ENCODE results near the gene FOXO6. TPM values are rescaled to one million over a fixed set of nuclear protein-coding genes. Genes with fewer than 3 reads are reported as not detected.

Gene FOXO6
- total RNA-seq, 5 donors from 2014 or later (not counting 1 experiment from before 2014, with no cell fraction given): 0.13 to 0.70 (median 0.63) TPM; not detected in 2

DNA sequence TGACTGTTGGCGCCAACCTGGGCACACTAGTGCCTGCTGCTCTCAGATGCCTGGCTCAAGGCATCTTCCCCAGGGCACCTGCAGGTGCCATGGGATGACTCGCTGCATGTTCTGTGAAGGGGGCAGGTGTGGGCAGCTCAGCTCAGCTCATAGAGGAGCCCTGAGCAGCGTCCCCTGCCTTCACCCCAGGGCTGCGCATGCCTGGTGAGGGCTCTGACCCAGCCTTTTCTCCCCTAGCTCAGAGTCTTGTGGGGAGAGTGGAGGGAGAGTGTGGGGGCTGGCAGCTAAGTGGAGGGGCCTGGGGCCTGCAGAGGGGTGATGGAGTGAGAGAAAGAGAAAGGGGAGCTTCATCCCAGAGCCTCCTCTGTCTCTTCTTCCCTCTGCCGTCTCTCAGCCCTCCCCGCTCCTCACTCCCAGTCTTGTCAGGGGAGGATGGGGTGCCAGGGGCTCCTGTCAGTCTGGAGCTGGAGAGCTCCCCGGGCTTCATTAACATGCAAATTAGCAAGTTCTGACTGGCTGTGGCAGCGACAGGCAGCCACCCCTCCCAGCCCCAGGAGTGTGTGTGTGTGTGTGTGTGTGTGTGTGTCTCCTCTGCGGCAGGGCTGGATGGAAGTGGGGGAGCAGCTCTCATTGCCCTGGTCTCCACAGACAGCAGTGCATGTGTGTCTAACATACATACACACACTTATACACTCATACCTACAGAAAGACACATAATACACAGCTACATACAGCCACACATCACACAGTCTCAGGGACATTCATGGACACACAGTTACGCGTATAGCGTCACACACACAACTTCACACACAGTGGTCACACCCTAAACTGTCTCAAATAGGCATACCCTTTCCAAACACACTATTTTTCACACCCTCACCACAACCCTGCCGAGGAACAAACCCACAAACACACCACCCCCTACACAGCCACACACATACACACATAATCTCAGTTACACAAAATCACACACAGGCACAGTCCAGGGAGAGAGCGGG is 34.0 kb downstream of the FOXO6 start:
- Histone ChIP-seq H3K4me1 (ENCODE audit: control insufficient read depth in 1 of 2, extremely low read depth in 1 of 2, insufficient read depth in 2 of 2, low read length in 2 of 2) (peaks cover 0 to 3% of the 10 kb centered on the region in 2 experiments), H3K9me3 (no peaks in the 10 kb centered on the region), H3K36me3 (ENCODE audit: control insufficient read depth in 2 of 2, extremely low read depth in 1 of 2, insufficient read depth in 1 of 2, low read length in 1 of 2) (no peaks in the 10 kb centered on the region), H3K27ac (ENCODE audit: low read length) (no peak overlapping the region), H3K27me3 (replicated peaks in 1 of 2; ENCODE audit: control insufficient read depth in 2 of 2, extremely low read depth in 1 of 2, insufficient read depth in 2 of 2, low read length in 1 of 2) (peaks cover 0 to 57% of the 10 kb centered on the region in 2 experiments), H3K4me3 (ENCODE audit: control insufficient read depth in 1 of 2, extremely low read depth in 1 of 2, low read length in 1 of 2) (no peak overlapping the region)
- H3K4me1 Mint-ChIP-seq: peaks cover 0 to 5% (median 0%) of the 10 kb centered on the region in 3 donors
- no peak for ATAC-seq (replicated peaks in 1 of 4)
- no peak for DNase-seq
- no peak overlapping the region for H3K4me3 Mint-ChIP-seq
- CTCF ChIA-PET: no interaction called here
- 50% methylated on average over 8 of the region's 14 CpGs for WGBS (ENCODE audit: insufficient coverage)
- H3K36me3 Mint-ChIP-seq: no peaks in the 10 kb centered on the region
- POLR2A ChIA-PET: no interaction called here
- peaks cover 0 to 3% (median 0%) of the 10 kb centered on the region in 3 donors for H3K9me3 Mint-ChIP-seq
- H3K27ac Mint-ChIP-seq: no peak overlapping the region
- peaks cover 23 to 35% of the 10 kb centered on the region in 2 donors for H3K27me3 Mint-ChIP-seq

DNA sequence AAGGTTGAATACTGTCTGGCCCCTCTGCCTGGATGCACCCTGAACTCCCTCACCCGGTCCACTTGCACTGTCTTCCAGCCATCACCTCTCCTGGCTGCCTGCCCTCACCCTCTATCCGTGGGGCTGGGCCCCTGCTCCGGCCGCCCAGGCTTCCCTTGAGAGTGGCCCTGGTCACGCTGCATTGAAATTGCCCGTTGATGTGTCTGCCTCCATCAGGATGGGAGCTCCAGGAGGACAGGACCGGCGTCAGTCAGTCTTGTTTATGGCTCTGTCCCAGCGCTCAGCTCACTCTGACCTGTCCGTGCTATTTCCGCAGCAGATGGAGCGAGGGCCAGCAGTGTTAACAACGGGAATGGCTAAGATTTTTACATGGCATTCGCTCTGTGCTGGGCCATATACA is 34.9 kb downstream of the FOXO6 start:
- H3K9me3 Mint-ChIP-seq: peaks cover 0 to 4% (median 0%) of the 10 kb centered on the region in 3 donors
- Histone ChIP-seq H3K36me3 (ENCODE audit: control insufficient read depth in 2 of 2, extremely low read depth in 1 of 2, insufficient read depth in 1 of 2, low read length in 1 of 2) (no peaks in the 10 kb centered on the region), H3K27ac (ENCODE audit: low read length) (no peak overlapping the region), H3K9me3 (no peaks in the 10 kb centered on the region), H3K27me3 (replicated peaks in 1 of 2; ENCODE audit: control insufficient read depth in 2 of 2, extremely low read depth in 1 of 2, insufficient read depth in 2 of 2, low read length in 1 of 2) (peaks cover 0 to 55% of the 10 kb centered on the region in 2 experiments), H3K4me1 (ENCODE audit: control insufficient read depth in 1 of 2, extremely low read depth in 1 of 2, insufficient read depth in 2 of 2, low read length in 2 of 2) (peaks cover 0 to 3% of the 10 kb centered on the region in 2 experiments), H3K4me3 (ENCODE audit: control insufficient read depth in 1 of 2, extremely low read depth in 1 of 2, low read length in 1 of 2) (no peak overlapping the region)
- peaks cover 23 to 38% of the 10 kb centered on the region in 2 donors for H3K27me3 Mint-ChIP-seq
- peaks cover 0 to 5% (median 0%) of the 10 kb centered on the region in 3 donors for H3K4me1 Mint-ChIP-seq
- DNase-seq: no peak
- CTCF ChIA-PET: no interaction called here
- H3K4me3 Mint-ChIP-seq: no peak overlapping the region
- H3K36me3 Mint-ChIP-seq: no peaks in the 10 kb centered on the region
- POLR2A ChIA-PET: no interaction called here
- 65% methylated on average over 11 of the region's 14 CpGs for WGBS (ENCODE audit: insufficient coverage)
- no peak overlapping the region for H3K27ac Mint-ChIP-seq
- no peak for ATAC-seq (replicated peaks in 1 of 4)

DNA sequence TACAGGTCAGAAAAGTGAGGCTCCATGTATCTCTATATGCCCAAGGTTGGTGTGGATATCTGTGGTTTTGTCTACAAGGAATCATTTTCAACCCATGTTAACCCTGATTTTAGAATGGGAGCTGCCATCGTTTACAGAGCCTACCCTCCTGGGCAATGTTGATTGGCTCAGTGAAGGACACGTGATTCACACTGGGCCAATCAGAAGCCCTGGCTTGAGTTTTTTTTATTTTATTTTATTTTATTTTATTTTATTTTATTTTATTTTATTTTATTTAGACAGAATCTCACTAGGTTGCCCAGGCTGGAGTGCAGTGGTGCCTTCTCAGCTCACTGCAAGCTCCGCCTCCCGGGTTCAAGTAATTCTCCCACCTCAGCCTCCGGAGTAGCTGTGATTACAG is 35.8 kb downstream of the FOXO6 start:
- Histone ChIP-seq H3K4me1 (ENCODE audit: control insufficient read depth in 1 of 2, extremely low read depth in 1 of 2, insufficient read depth in 2 of 2, low read length in 2 of 2) (peaks cover 0 to 3% of the 10 kb centered on the region in 2 experiments), H3K4me3 (ENCODE audit: control insufficient read depth in 1 of 2, extremely low read depth in 1 of 2, low read length in 1 of 2) (no peak overlapping the region), H3K36me3 (ENCODE audit: control insufficient read depth in 2 of 2, extremely low read depth in 1 of 2, insufficient read depth in 1 of 2, low read length in 1 of 2) (no peaks in the 10 kb centered on the region), H3K27ac (ENCODE audit: low read length) (no peak overlapping the region), H3K9me3 (no peaks in the 10 kb centered on the region), H3K27me3 (replicated peaks in 1 of 2; ENCODE audit: control insufficient read depth in 2 of 2, extremely low read depth in 1 of 2, insufficient read depth in 2 of 2, low read length in 1 of 2) (peaks cover 0 to 46% of the 10 kb centered on the region in 2 experiments)
- Mint-ChIP-seq H3K36me3 (no peaks in the 10 kb centered on the region), H3K27me3 (peaks cover 30 to 42% of the 10 kb centered on the region in 2 donors), H3K9me3 (peaks cover 0 to 4% (median 0%) of the 10 kb centered on the region in 3 donors), H3K27ac (no peak overlapping the region), H3K4me3 (no peak overlapping the region), H3K4me1 (peaks cover 0 to 5% (median 0%) of the 10 kb centered on the region in 3 donors)
- POLR2A ChIA-PET: no interaction called here
- DNase-seq: no peak
- WGBS (ENCODE audit: insufficient coverage): no CpG with 5 or more reads among the region's 5 CpGs
- no peak for ATAC-seq (replicated peaks in 1 of 4)
- CTCF ChIA-PET: no interaction called here

DNA sequence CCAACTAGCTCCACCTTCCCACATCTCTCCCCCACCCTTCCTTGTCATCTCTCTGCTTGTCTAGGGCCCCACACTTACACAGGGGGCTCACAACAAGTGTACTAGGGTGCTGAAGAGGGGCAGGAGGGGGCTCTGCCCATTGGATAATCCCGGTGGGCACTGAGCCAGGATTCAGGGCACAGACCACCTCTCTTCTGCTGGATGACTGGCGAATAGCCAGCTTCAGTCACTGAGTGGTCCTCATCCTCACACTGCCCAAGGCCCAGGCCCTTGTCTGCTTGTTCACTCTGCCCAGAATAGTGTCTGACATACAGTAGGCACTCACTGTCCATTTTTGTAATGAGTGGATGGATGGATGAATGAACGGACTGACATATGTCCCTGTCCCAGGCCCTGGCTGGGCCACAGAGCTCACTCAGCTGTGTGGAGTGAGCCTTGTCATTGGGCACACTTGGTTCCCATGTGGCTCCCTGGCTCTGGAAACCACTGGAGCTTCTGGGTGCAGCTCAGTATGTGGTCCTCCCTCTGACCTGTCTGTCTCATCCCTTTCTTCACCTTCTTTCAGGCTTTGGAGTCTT is 36.6 kb downstream of the FOXO6 start:
- H3K4me3 Mint-ChIP-seq: no peak overlapping the region
- Histone ChIP-seq H3K4me1 (ENCODE audit: control insufficient read depth in 1 of 2, extremely low read depth in 1 of 2, insufficient read depth in 2 of 2, low read length in 2 of 2) (peaks cover 0 to 3% of the 10 kb centered on the region in 2 experiments), H3K9me3 (no peaks in the 10 kb centered on the region), H3K27me3 (replicated peaks in 1 of 2; ENCODE audit: control insufficient read depth in 2 of 2, extremely low read depth in 1 of 2, insufficient read depth in 2 of 2, low read length in 1 of 2) (peaks cover 0 to 48% of the 10 kb centered on the region in 2 experiments), H3K4me3 (ENCODE audit: control insufficient read depth in 1 of 2, extremely low read depth in 1 of 2, low read length in 1 of 2) (no peak overlapping the region), H3K27ac (ENCODE audit: low read length) (no peak overlapping the region), H3K36me3 (ENCODE audit: control insufficient read depth in 2 of 2, extremely low read depth in 1 of 2, insufficient read depth in 1 of 2, low read length in 1 of 2) (no peaks in the 10 kb centered on the region)
- ATAC-seq (replicated peaks in 1 of 4) (no peak), DNase-seq (no peak)
- no peak overlapping the region for H3K27ac Mint-ChIP-seq
- no peaks in the 10 kb centered on the region for H3K36me3 Mint-ChIP-seq
- H3K27me3 Mint-ChIP-seq: peaks cover 30 to 49% of the 10 kb centered on the region in 2 donors
- H3K4me1 Mint-ChIP-seq: peaks cover 0 to 5% (median 0%) of the 10 kb centered on the region in 3 donors
- CTCF ChIA-PET: no interaction called here
- WGBS (ENCODE audit: insufficient coverage): 80% methylated on average over 3 of the region's 3 CpGs
- POLR2A ChIA-PET: no interaction called here
- H3K9me3 Mint-ChIP-seq: peaks cover 0 to 4% (median 0%) of the 10 kb centered on the region in 3 donors

DNA sequence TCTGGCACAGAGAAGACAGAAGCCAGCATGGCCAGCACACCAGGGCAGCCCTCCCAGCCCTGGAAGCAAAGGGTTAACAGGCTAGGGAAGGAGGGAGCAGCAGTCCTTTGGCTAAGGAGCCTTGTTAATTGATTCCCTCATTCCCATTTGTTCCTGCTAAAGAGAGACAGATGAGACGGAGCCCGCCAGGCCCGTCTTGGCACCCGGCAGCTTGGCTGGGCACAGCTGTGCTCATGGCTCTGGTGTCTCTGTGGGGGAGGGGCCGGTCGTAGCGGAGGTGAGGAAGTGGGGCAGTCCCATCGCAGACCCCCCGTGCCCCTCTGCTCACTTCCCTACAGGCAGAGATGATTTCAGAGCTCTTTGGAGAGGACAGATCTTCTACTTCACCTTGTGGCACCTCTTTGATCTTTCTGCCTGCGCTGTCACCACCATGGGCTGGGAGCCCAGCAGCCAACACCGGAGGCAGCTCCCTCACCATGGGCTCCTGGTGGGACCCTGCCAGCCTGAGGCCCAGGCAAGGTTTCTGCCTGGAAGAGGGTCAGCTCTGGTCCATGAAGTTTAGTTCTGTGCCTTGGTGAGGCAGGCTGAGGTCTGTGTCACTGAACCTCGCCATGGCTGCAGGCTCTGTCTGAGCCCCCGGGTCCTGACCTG is 38.0 kb downstream of the FOXO6 start:
- H3K4me1 ChIP-seq (ENCODE audit: control insufficient read depth in 1 of 2, extremely low read depth in 1 of 2, insufficient read depth in 2 of 2, low read length in 2 of 2): peaks cover 0 to 5% of the 10 kb centered on the region in 2 experiments
- no peak for ATAC-seq (replicated peaks in 1 of 4)
- Mint-ChIP-seq H3K9me3 (peaks cover 0 to 4% (median 0%) of the 10 kb centered on the region in 3 donors), H3K27ac (no peak overlapping the region), H3K27me3 (peaks cover 30 to 58% of the 10 kb centered on the region in 2 donors), H3K4me3 (no peak overlapping the region), H3K36me3 (no peaks in the 10 kb centered on the region), H3K4me1 (peaks cover 0 to 5% (median 0%) of the 10 kb centered on the region in 3 donors)
- 45% methylated on average over 2 of the region's 13 CpGs for WGBS (ENCODE audit: insufficient coverage)
- DNase-seq: no peak
- H3K9me3 ChIP-seq: no peaks in the 10 kb centered on the region
- no peak overlapping the region for H3K27ac ChIP-seq (ENCODE audit: low read length)
- H3K4me3 ChIP-seq (ENCODE audit: control insufficient read depth in 1 of 2, extremely low read depth in 1 of 2, low read length in 1 of 2): no peak overlapping the region
- H3K27me3 ChIP-seq (replicated peaks in 1 of 2; ENCODE audit: control insufficient read depth in 2 of 2, extremely low read depth in 1 of 2, insufficient read depth in 2 of 2, low read length in 1 of 2): peaks cover 0 to 53% of the 10 kb centered on the region in 2 experiments
- POLR2A ChIA-PET: no interaction called here
- no peaks in the 10 kb centered on the region for H3K36me3 ChIP-seq (ENCODE audit: control insufficient read depth in 2 of 2, extremely low read depth in 1 of 2, insufficient read depth in 1 of 2, low read length in 1 of 2)
- CTCF ChIA-PET: no interaction called here

DNA sequence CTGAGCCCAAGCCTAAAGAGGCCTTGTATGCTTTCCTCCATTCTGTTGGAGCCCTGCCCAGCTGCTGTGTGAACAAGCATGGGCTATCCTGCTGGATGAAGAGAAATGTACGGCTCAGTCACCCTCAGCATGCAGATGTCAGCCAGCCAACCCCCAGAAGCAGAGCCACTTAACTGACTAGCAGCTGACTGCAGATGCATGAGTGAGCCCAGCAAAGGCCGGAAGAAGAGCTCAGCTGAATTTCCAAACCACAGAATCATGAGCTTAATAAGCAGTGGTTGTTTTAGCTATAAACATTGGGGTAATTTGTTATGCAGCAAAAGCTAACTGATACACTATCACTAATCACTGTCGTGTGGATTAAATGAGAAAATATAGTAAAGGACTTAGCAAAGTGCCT is 39.0 kb downstream of the FOXO6 start:
- Mint-ChIP-seq H3K36me3 (no peaks in the 10 kb centered on the region), H3K9me3 (peaks cover 0 to 4% (median 0%) of the 10 kb centered on the region in 3 donors), H3K27me3 (peaks cover 25 to 63% of the 10 kb centered on the region in 2 donors), H3K4me1 (peaks cover 0 to 5% (median 0%) of the 10 kb centered on the region in 3 donors), H3K27ac (no peak overlapping the region), H3K4me3 (no peak overlapping the region)
- ChIA-PET POLR2A (no interaction called here), CTCF (no interaction called here)
- H3K9me3 ChIP-seq: no peaks in the 10 kb centered on the region
- peaks cover 0 to 8% of the 10 kb centered on the region in 2 experiments for H3K4me1 ChIP-seq (ENCODE audit: control insufficient read depth in 1 of 2, extremely low read depth in 1 of 2, insufficient read depth in 2 of 2, low read length in 2 of 2)
- no peaks in the 10 kb centered on the region for H3K36me3 ChIP-seq (ENCODE audit: control insufficient read depth in 2 of 2, extremely low read depth in 1 of 2, insufficient read depth in 1 of 2, low read length in 1 of 2)
- no peak overlapping the region for H3K27ac ChIP-seq (ENCODE audit: low read length)
- peaks cover 0 to 52% of the 10 kb centered on the region in 2 experiments for H3K27me3 ChIP-seq (replicated peaks in 1 of 2; ENCODE audit: control insufficient read depth in 2 of 2, extremely low read depth in 1 of 2, insufficient read depth in 2 of 2, low read length in 1 of 2)
- no peak for ATAC-seq (replicated peaks in 1 of 4)
- WGBS (ENCODE audit: insufficient coverage): 50% methylated on average over 1 of the region's 3 CpGs
- H3K4me3 ChIP-seq (ENCODE audit: control insufficient read depth in 1 of 2, extremely low read depth in 1 of 2, low read length in 1 of 2): no peak overlapping the region
- no peak for DNase-seq
